ENCODE measurements around the gene FABP1.

DNA sequence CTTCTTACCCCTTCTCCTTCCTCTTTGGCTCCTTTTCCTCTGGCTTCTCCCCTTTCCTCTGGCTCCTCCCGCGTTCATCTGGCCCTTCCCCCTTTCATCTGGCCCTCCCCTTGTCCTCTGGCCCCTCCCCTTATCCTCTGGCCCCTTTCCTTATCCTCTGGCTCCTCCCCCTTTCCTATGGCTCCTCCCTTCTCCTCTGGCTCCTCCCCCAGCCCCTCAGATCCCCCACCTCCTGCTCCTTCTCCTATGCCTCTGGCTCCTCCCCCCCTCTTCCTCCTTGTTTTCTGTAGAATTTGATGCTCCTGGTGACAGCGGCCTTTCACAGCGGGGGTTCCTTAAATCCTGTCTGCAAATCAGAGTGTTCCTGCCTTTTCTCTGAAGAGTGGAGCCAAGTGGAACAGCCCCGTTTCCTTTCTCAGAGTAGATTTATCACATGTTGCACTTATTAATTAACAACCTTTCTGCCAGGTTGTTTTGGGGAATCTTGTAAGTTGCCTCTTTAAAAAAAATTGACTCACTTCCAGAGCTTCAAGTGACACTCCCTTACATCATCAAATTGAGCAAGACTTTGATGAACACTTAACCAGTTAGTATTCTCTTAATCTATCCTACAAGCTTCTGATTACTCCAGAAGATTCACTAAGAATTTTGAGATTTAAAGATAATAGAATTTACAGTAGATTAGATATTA is 27.9 kb downstream of the FABP1 start:
- TF ChIP-seq EZH2 (IDR thresholded peaks at IDR 0.05) (no peak), POLR2AphosphoS5 (IDR thresholded peaks at IDR 0.05; ENCODE audit: borderline replicate concordance, low read depth, low read length) (no peak)
